Natural killer cell treated with Interleukin-12 subunit alpha and Interleukin-12 subunit beta and Interleukin-15 and Interleukin-18, amount 100 ng/mL, for 72 hours (primary cell): ENCODE measurements around the gene TMEM212. TPM values are rescaled to one million over a fixed set of nuclear protein-coding genes. Genes with fewer than 3 reads are reported as not detected.
"Not testable (repeated sequence)": the region's sequence is repeated elsewhere in the genome, so short reads cannot be mapped to it uniquely, and the experiment has no call there.

ENCODE experiments used
- ATAC-seq, 2 donors: fragments of 150-1000 bp; cut with Tn5 transposase in 1 of 2; sonication (Bioruptor Pico), chemical (Tn5 transposase) in 1 of 2; 2 replicates each; pipeline ENCODE4 v1.10.0; 2021
- DNase-seq: peaks from one replicate; pipeline ENCODE4 v3.0.0; 2022; ENCODE audit warnings: low spot score
- H3K27ac Mint-ChIP-seq, 2 donors: 1 replicate in 1 of 2; 2 replicates in 1 of 2; pipeline ENCODE4 v1.8.0; 2022; ENCODE audit warnings: mixed read lengths in 2 of 2, mild to moderate bottlenecking in 1 of 2, moderate library complexity in 1 of 2
- H3K27me3 Mint-ChIP-seq, 2 donors: 1 replicate in 1 of 2; 2 replicates in 1 of 2; pipeline ENCODE4 v1.8.0; 2022; ENCODE audit warnings: mixed read lengths in 2 of 2
- H3K36me3 Mint-ChIP-seq: one replicate; pipeline ENCODE4 v1.8.0; 2022; ENCODE audit warnings: mixed read lengths
- H3K4me1 Mint-ChIP-seq, 2 donors: 1 replicate in 1 of 2; 2 replicates in 1 of 2; pipeline ENCODE4 v1.8.0; 2022; ENCODE audit warnings: low read depth in 2 of 2, mixed read lengths in 2 of 2, mild to moderate bottlenecking in 1 of 2
- H3K4me3 Mint-ChIP-seq: one replicate; pipeline ENCODE4 v1.8.0; 2022; ENCODE audit warnings: mixed read lengths
- H3K9me3 Mint-ChIP-seq: 2 replicates; pipeline ENCODE4 v1.8.0; 2022; ENCODE audit warnings: mixed read lengths
- total RNA-seq, 2 donors: library from RNA; stranded (reverse); gene quantifications; one replicate each; pipeline ENCODE4 v1.2.3, GENCODE V29; 2022

The TMEM212 gene
- total RNA-seq, 2 donors from 2014 or later, result not detected

DNA sequence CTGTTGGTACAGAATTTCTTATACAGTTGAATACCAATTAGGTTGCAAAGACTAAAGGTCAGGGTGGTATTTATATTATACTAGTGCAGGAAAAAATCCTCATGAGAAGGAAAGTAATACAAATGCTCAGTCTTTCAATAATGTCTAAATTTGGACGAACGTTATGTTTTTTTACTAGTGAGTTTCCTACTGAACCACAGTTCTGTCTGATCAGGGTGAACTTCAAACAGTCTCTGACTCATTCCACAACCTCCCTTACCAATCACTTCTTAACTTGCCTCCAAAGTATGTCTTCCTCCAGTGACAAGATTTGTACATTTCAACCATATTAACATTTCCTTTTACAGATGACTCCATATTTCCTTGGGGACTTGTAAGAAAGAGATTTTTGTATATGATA lies 3.4 kb downstream of the TMEM212 start:
- DNase-seq, result no peak

GRCh38 chr3:171847133-171847532 lies 4.0 kb downstream of the TMEM212 start:
- H3K27ac Mint-ChIP-seq, result no peak overlapping the region
- DNase-seq, result no peak
- peaks cover 0 to 17% of the 10 kb centered on the region in 2 donors for H3K4me1 Mint-ChIP-seq
- no peaks in the 10 kb centered on the region for H3K36me3 Mint-ChIP-seq
- no peak overlapping the region for H3K4me3 Mint-ChIP-seq
- no peak for ATAC-seq
- H3K9me3 Mint-ChIP-seq, result no peaks in the 10 kb centered on the region
- peaks cover 0 to 10% of the 10 kb centered on the region in 2 donors for H3K27me3 Mint-ChIP-seq

More for the DNA sequence above, 3.4 kb downstream of the TMEM212 start:
- H3K27me3 Mint-ChIP-seq, result peaks cover 0 to 11% of the 10 kb centered on the region in 2 donors
- no peaks in the 10 kb centered on the region for H3K9me3 Mint-ChIP-seq
- H3K4me1 Mint-ChIP-seq, result peaks cover 0 to 17% of the 10 kb centered on the region in 2 donors
- no peaks in the 10 kb centered on the region for H3K36me3 Mint-ChIP-seq
- peak in 1 of 2 donors; percentile 88 for ATAC-seq
- no peak overlapping the region for H3K27ac Mint-ChIP-seq
- H3K4me3 Mint-ChIP-seq, result no peak overlapping the region

DNA sequence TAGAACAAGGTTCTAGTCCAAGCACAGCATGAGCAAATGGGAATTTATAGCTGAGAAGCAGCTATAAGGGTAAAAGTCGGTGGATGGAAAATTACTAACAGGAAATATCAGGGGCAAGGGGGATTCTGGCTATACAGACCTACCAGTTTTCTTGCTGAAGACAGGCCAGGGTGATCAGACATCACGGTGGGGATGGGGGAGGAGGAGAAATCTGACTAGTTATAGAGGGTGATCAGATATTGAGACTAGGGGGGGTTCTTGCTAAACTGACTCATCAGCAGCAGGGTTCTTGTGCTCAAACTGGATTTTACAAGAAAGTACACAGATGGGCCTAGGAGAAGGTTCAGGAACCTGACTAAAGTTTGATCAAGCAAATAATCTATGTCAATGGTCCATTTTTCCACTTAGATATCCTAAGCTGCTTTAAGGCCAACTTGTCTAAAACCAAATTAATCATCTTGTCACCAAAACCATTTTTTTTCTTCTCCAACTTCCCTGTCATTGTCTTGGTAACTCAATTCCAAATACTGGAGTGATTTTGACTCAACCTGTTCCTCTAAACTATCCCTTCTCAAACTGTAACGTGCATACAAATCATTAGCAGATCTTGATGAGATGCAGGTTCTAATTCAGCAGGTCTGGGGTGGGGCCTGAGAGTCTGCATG lies 4.6 kb downstream of the TMEM212 start:
- no peak overlapping the region for H3K27ac Mint-ChIP-seq
- H3K27me3 Mint-ChIP-seq, result peaks cover 0 to 13% of the 10 kb centered on the region in 2 donors
- H3K4me1 Mint-ChIP-seq, result peaks cover 0 to 17% of the 10 kb centered on the region in 2 donors
- DNase-seq (no peak), ATAC-seq (no peak)
- peaks cover 1% of the 10 kb centered on the region for H3K36me3 Mint-ChIP-seq
- H3K9me3 Mint-ChIP-seq, result no peaks in the 10 kb centered on the region
- H3K4me3 Mint-ChIP-seq, result no peak overlapping the region

DNA sequence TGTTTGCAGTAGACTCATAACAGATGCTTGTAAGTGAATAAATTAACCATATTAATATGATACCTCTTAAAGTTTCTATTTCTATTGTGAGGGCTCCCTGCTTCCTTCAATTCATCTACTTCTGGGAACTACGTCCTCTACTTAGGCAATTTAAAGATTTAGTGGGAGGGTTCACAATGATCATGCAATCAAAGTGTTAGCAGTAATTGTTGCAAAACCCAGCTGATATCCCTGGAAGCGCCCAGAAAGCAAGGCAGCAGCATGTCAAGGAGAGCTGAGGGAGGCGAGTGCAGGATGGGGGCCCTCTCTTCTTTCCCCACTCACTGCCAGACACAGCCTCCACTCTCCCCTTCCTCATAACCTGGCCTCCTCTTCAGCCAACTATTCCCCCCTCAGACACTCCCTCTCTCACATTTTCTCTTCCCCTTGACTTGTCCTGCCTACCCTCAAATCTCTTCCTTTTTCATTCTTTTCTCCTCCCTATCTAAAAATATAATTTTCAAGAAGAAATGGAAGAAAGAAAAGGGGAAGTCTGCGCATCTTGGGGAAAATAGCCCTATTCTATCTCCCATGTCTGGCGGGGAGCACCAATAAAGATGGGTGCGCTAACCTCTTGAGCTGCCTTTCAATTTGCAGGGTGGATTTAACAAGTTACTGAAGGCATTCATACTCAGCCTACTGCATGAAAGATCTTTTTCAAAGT lies 6.6 kb downstream of the TMEM212 start:
- Mint-ChIP-seq H3K4me1 (peaks cover 0 to 17% of the 10 kb centered on the region in 2 donors), H3K27ac (no peak overlapping the region), H3K36me3 (peaks cover 16% of the 10 kb centered on the region), H3K4me3 (no peak overlapping the region), H3K9me3 (no peaks in the 10 kb centered on the region), H3K27me3 (peaks cover 0 to 17% of the 10 kb centered on the region in 2 donors)
- no peak for DNase-seq
- ATAC-seq, result no peak

DNA sequence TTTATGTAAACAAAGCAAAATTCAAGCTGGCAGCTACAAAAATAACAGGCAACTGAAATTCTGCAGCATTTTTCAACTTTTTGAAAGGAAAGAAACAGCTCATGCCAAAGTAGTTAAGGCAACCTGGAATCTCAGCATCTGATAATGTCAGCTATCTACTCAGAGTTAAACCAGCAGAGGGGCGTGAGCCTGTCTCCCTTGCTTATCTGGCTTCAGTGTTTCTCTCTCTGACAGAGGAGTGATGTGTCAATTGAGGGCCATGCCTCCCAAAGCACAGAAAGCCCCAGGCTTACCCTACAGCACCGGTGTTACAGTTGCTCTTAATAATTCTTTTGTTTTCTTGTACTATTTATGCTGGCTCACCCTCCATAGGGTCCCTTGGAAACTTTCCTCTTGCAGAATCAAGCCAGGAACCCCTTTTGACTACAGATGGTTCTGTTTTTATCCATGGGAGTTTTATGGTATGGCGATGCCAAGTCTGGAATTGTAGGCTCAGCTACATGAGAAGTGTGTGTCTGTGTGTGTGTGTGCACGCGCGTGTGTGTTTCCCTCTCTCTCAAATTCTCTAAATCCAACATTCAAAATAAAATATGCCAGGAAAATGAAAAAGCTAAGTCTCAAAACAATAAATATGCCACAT lies 7.3 kb downstream of the TMEM212 start:
- Mint-ChIP-seq H3K4me3 (no peak overlapping the region), H3K4me1 (peaks cover 0 to 17% of the 10 kb centered on the region in 2 donors), H3K27ac (no peak overlapping the region), H3K27me3 (peaks cover 0 to 17% of the 10 kb centered on the region in 2 donors), H3K36me3 (peaks cover 16% of the 10 kb centered on the region), H3K9me3 (no peaks in the 10 kb centered on the region)
- no peak for ATAC-seq
- DNase-seq, result no peak

GRCh38 chr3:171850960-171851659 lies 8.0 kb downstream of the TMEM212 start:
- Mint-ChIP-seq H3K4me3 (no peak overlapping the region), H3K4me1 (peaks cover 0 to 13% of the 10 kb centered on the region in 2 donors), H3K27ac (no peak overlapping the region), H3K36me3 (peaks cover 16% of the 10 kb centered on the region), H3K27me3 (peaks cover 0 to 17% of the 10 kb centered on the region in 2 donors), H3K9me3 (no peaks in the 10 kb centered on the region)
- ATAC-seq, result no peak
- DNase-seq, result no peak

GRCh38 chr3:171851660-171852058 lies 8.5 kb downstream of the TMEM212 start:
- Mint-ChIP-seq H3K27me3 (peaks cover 0 to 17% of the 10 kb centered on the region in 2 donors), H3K4me3 (no peak overlapping the region), H3K4me1 (peaks cover 0 to 8% of the 10 kb centered on the region in 2 donors), H3K36me3 (peaks cover 16% of the 10 kb centered on the region), H3K9me3 (no peaks in the 10 kb centered on the region), H3K27ac (no peak overlapping the region)
- ATAC-seq, result no peak
- DNase-seq, result no peak

GRCh38 chr3:171854649-171855305 lies 11.6 kb downstream of the TMEM212 start:
- H3K4me3 Mint-ChIP-seq, result no peak overlapping the region
- ATAC-seq (no peak), DNase-seq (no peak)
- peaks cover 0 to 13% of the 10 kb centered on the region in 2 donors for H3K27me3 Mint-ChIP-seq
- no peaks in the 10 kb centered on the region for H3K9me3 Mint-ChIP-seq
- peaks cover 16% of the 10 kb centered on the region for H3K36me3 Mint-ChIP-seq
- peaks cover 5 to 6% of the 10 kb centered on the region in 2 donors for H3K4me1 Mint-ChIP-seq
- H3K27ac Mint-ChIP-seq, result no peak overlapping the region

- not testable (repeated sequence) for H3K27ac Mint-ChIP-seq, H3K36me3 Mint-ChIP-seq, H3K9me3 Mint-ChIP-seq, H3K4me1 Mint-ChIP-seq, DNase-seq, H3K4me3 Mint-ChIP-seq, H3K27me3 Mint-ChIP-seq, ATAC-seq
Observed at GRCh38 chr3:171858770-171859169, 15.6 kb downstream of the TMEM212 start.

GRCh38 chr3:171860830-171861535 lies 17.8 kb downstream of the TMEM212 start:
- H3K9me3 Mint-ChIP-seq, result no peaks in the 10 kb centered on the region
- peaks cover 6 to 7% of the 10 kb centered on the region in 2 donors for H3K4me1 Mint-ChIP-seq
- no peak overlapping the region for H3K27ac Mint-ChIP-seq
- DNase-seq (no peak), ATAC-seq (no peak)
- H3K36me3 Mint-ChIP-seq, result no peaks in the 10 kb centered on the region
- H3K27me3 Mint-ChIP-seq, result no peaks in the 10 kb centered on the region
- no peak overlapping the region for H3K4me3 Mint-ChIP-seq

DNA sequence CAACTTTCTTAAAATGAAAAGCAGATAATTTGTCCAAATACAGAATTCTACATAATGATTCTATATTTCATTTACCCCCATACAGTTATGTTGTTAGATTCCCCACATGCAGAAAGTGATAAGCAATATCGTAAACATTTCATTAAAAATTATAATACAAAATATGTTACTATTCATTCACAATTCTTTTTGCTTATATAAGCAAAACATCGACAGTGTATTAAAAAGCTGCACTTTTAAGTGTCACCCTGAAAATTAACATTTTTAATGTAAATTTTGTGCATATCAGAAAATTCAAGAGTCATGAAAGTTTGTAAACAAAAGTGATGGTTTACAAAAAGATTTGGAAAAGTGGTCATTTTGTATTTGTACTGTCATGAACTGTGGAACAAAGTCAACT lies 19.2 kb downstream of the TMEM212 start:
- Mint-ChIP-seq H3K36me3 (no peaks in the 10 kb centered on the region), H3K4me3 (no peak overlapping the region), H3K9me3 (no peaks in the 10 kb centered on the region), H3K4me1 (peaks cover 6 to 9% of the 10 kb centered on the region in 2 donors), H3K27ac (no peak overlapping the region), H3K27me3 (no peaks in the 10 kb centered on the region)
- DNase-seq (no peak), ATAC-seq (no peak)

- ATAC-seq (no peak), DNase-seq (no peak)
- no peak overlapping the region for H3K4me3 Mint-ChIP-seq
- peaks cover 6 to 9% of the 10 kb centered on the region in 2 donors for H3K4me1 Mint-ChIP-seq
- no peaks in the 10 kb centered on the region for H3K9me3 Mint-ChIP-seq
- no peaks in the 10 kb centered on the region for H3K36me3 Mint-ChIP-seq
- H3K27ac Mint-ChIP-seq, result no peak overlapping the region
- H3K27me3 Mint-ChIP-seq, result no peaks in the 10 kb centered on the region
Observed at GRCh38 chr3:171862993-171863521, 19.9 kb downstream of the TMEM212 start.
